Measurements from ENCODE around the gene DZIP1L. TPM values are rescaled to one million over a fixed set of nuclear protein-coding genes. Genes with fewer than 3 reads are reported as not detected.

The DZIP1L gene
- total RNA-seq, 1 experiment from 2014 or later = 10.4 TPM

- no peak overlapping the region for H3K14ac ChIP-seq (ENCODE audit: insufficient read depth, low read length)
- no peak overlapping the region for H2AFZ ChIP-seq (ENCODE audit: low read length)
- no peak overlapping the region for H3K27ac ChIP-seq (ENCODE audit: insufficient read length, low read depth, low read length)
- no peak overlapping the region for H2BK20ac ChIP-seq (ENCODE audit: low read depth, low read length, poor library complexity, severe bottlenecking)
- H3K79me1 ChIP-seq (ENCODE audit: insufficient read depth, low read depth, low read length, poor library complexity, severe bottlenecking) = no peaks in the 10 kb centered on the region
- H3K23ac ChIP-seq (ENCODE audit: insufficient read length, low read depth, low read length) = no peak overlapping the region
- H3K4ac ChIP-seq (ENCODE audit: low read depth, low read length) = no peak overlapping the region
- H4K8ac ChIP-seq (replicated peaks; ENCODE audit: insufficient read length, low read depth, low read length) = no peak overlapping the region
- no peaks in the 10 kb centered on the region for H3K27me3 ChIP-seq (ENCODE audit: insufficient read depth, low read length)
- no peak overlapping the region for H2BK5ac ChIP-seq (ENCODE audit: insufficient read length, low read length)
- H3K36me3 Mint-ChIP-seq (ENCODE audit: insufficient read depth in 1 of 3, low read depth in 3 of 3) = peaks cover 21 to 40% (median 38%) of the 10 kb centered on the region in 3 experiments
- no peak overlapping the region for H3K4me2 ChIP-seq (ENCODE audit: insufficient read depth, insufficient read length, low read length)
- no peak overlapping the region for H2BK15ac ChIP-seq (ENCODE audit: low read depth, low read length)
- no peaks in the 10 kb centered on the region for H3K9me3 Mint-ChIP-seq
- no peak overlapping the region for H4K91ac ChIP-seq (ENCODE audit: insufficient read length, low read depth, low read length)
- no peak overlapping the region for H3K18ac ChIP-seq (ENCODE audit: insufficient read length, low read depth, low read length)
- H3K27ac Mint-ChIP-seq = peak overlapping the region in 2 of 3 experiments; percentile 56 to 87; a peak in 3 of 7 replicates
- no peak overlapping the region for H3T11ph ChIP-seq (ENCODE audit: low read length)
- H3K9ac ChIP-seq (ENCODE audit: extremely low read depth, insufficient read length, low read length) = no peak overlapping the region
- no peaks in the 10 kb centered on the region for H3K4me1 ChIP-seq (ENCODE audit: insufficient read depth, low read length)
- no peak for DNase-seq
- H3K79me2 ChIP-seq (ENCODE audit: insufficient read depth, low read length) = no peaks in the 10 kb centered on the region
- H3K23me2 ChIP-seq (ENCODE audit: insufficient read length, low read depth, low read length, poor library complexity, severe bottlenecking) = no peaks in the 10 kb centered on the region
- peaks cover 11 to 26% of the 10 kb centered on the region in 2 experiments for H3K4me1 Mint-ChIP-seq
- TF ChIP-seq CTCF (conservative IDR thresholded peaks at IDR 0.05) = no peak
- H3K9me3 ChIP-seq (ENCODE audit: control insufficient read depth, low read depth, low read length) = no peaks in the 10 kb centered on the region
- H2AK5ac ChIP-seq (ENCODE audit: insufficient read length, low read length) = no peak overlapping the region
- H4K20me1 ChIP-seq (ENCODE audit: control insufficient read depth, insufficient read depth, insufficient read length) = no peaks in the 10 kb centered on the region
- H3K4me3 Mint-ChIP-seq = no peak overlapping the region
- H2BK120ac ChIP-seq (ENCODE audit: low read depth, low read length, poor library complexity, severe bottlenecking) = no peak overlapping the region
- no peak overlapping the region for H4K5ac ChIP-seq (ENCODE audit: insufficient read length, low read depth, low read length)
- H2BK12ac ChIP-seq (ENCODE audit: insufficient read length, low read depth, low read length) = no peak overlapping the region
- no peak overlapping the region for H3K56ac ChIP-seq (ENCODE audit: insufficient read length, low read depth, low read length)
- no peaks in the 10 kb centered on the region for H3K27me3 Mint-ChIP-seq (ENCODE audit: low read depth)
Measured at GRCh38 chr3:138099417-138099816, 16.0 kb downstream of the DZIP1L start.
